Colon (tissue), 2 donors: Measurements from ENCODE around the gene GSC2.

Source experiments
- FAIRE-seq: peaks from 2 replicates; lab custom pipeline; 2012; peaks lifted over from hg19 to GRCh38; lab: Jason Lieb, UNC
- donor health status: control.
- donor health status: control.

The GSC2 gene

DNA sequence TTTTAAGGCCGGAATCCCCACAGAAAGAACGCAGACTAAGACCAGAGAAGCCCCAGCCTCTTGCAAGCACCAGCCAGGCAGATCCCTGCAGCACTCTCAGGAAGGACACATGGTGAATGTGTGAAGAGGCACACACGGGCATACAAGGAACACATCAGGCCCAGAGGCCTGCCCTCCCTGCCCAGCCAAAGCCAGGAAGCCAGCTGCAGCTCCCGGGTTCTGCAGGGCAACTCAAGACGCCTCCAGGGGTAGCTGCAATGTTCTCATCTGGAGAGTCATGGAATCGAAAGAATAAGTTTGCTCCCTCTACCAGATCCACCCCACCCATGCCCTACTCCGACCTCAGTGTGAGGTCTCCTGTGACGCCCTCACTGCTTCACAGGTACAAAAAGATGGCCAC lies 30.1 kb downstream of the GSC2 start:
- no peak for FAIRE-seq

- FAIRE-seq: no peak
These were observed 31.7 kb downstream of the GSC2 start for GRCh38 chr22:19118329-19118880.

DNA sequence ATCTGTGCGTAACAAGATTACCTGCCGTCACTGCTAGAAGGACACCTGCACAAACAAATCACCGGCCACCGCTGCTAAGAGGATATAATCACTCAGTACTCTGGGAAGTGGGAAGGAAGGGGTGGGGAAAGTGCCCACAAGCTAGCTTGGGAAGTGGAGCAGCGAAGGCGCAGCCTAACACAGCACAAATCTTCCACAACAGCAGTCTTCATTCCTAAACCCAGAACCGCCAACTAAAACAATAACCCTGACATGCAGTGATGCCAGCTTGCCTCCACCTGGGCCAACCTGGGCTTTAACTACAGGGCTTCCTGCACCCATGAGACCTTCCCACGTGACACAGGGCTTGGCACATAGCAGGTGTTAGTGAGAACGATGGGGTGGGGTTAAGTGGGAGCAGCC lies 33.0 kb downstream of the GSC2 start:
- no peak for FAIRE-seq

DNA sequence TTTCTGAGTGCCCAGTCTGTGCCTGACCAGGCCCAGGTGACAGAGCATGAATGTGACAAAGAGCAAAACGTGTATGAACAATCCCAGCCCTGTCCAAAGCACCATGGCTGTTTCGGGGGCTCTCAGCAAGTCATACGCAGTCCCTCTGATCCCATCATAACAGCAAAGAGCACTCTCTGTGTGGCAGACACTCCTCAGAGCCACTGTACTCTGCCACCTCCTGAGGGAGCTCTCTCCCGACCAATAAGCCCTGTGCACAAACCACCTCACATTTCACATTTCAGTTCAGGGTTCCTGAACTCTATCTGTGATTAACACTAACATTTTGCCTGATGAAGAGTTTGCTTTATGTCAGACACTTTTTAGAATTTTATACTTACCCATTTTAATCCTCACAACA lies 34.5 kb downstream of the GSC2 start:
- FAIRE-seq: no peak

DNA sequence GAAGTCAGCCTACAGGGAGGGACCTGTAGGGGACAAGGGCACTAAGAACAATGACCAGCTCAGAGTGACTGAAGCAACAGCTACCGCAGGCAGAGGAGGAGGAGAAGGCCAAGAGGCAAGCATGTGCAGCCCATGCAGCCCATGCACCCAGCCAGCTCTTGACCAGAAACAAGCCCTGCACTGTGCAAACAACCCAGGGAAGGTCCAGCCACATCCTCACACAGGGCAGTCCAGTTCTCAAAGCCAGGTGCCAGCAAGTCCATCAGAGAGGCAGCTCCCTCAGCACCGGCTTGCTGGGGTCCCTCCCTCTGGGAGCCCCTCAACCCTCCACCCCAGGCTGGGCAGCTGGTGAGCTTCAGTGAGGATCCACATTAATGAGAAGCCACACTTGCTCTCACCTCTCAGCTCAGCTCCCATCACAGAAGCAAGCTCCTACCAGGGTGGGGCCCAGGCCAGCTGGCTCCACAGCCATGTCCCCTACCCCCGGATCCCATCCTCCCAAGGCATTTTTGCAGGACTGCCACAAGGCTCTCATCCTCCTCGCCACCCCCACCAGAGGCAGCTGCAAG lies 35.0 kb downstream of the GSC2 start:
- FAIRE-seq: no peak

- no peak for FAIRE-seq
These were observed 36.7 kb downstream of the GSC2 start for GRCh38 chr22:19113429-19113828.

DNA sequence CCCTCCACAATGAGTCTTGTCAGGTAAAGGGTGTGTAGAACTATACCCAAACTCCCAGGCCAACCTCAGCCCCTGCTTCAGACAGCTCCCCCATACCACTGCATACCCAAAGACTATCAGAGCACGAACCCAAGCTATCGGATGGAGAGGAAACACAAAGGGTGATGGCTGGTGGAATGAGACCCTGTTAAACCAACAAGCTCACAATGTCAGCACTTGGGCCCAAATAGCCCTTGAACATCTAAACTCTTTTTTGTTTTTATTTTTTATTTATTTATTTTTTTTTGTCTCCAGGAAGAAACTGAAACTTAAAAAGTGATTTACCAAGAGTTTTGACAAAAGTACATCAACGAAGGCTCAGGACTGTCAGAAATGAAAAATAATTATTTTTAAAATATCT lies 38.5 kb downstream of the GSC2 start:
- FAIRE-seq: no peak

GRCh38 chr22:19111140-19111539 lies 39.0 kb downstream of the GSC2 start:
- FAIRE-seq: no peak

DNA sequence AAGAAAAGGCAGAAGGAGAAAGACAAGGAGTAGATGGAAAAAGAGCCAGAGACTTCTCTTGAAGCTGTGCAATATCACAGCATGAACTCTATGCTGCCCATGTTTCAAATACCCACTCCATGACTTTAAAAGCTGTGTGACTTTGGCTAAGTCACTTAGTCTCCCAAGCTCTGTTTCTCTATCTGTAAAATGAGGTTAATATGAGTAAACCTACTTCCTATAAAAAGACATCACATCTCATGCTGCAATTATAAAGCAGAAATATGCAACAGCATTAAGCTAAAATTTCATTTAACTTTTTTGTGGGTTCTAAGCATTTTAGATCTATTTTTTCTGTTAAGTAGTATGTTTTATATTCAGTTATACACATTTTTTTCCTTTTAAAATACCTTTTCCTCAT lies 39.4 kb downstream of the GSC2 start:
- FAIRE-seq: no peak

GRCh38 chr22:19110064-19110458 lies 40.0 kb downstream of the GSC2 start:
- no peak for FAIRE-seq

- no peak for FAIRE-seq
These were observed 40.7 kb downstream of the GSC2 start for GRCh38 chr22:19109198-19110063.

GRCh38 chr22:19108807-19109197 lies 41.3 kb downstream of the GSC2 start:
- FAIRE-seq: no peak

DNA sequence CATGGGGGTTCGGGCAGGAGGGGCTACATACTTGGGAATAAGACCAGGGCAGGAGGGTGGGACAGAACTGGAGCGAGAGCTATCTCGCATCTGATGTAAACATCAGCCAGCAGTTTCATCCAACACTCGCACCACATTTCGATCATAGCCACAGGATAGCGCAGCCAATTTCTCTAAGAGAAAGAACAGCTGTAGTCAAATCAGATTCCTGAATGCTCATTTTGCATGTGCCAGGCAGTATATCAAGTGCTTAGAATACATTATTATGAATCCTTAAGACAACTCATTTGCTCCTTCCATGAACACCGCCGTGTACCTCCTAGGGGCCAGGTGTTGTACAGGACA lies 42.4 kb downstream of the GSC2 start:
- no peak for FAIRE-seq

GRCh38 chr22:19106886-19107729 lies 43.0 kb downstream of the GSC2 start:
- FAIRE-seq: no peak

- FAIRE-seq: no peak
These were observed 44.0 kb downstream of the GSC2 start for GRCh38 chr22:19105867-19106802.

- FAIRE-seq: no peak
These were observed 44.6 kb downstream of the GSC2 start for GRCh38 chr22:19105456-19105855.

DNA sequence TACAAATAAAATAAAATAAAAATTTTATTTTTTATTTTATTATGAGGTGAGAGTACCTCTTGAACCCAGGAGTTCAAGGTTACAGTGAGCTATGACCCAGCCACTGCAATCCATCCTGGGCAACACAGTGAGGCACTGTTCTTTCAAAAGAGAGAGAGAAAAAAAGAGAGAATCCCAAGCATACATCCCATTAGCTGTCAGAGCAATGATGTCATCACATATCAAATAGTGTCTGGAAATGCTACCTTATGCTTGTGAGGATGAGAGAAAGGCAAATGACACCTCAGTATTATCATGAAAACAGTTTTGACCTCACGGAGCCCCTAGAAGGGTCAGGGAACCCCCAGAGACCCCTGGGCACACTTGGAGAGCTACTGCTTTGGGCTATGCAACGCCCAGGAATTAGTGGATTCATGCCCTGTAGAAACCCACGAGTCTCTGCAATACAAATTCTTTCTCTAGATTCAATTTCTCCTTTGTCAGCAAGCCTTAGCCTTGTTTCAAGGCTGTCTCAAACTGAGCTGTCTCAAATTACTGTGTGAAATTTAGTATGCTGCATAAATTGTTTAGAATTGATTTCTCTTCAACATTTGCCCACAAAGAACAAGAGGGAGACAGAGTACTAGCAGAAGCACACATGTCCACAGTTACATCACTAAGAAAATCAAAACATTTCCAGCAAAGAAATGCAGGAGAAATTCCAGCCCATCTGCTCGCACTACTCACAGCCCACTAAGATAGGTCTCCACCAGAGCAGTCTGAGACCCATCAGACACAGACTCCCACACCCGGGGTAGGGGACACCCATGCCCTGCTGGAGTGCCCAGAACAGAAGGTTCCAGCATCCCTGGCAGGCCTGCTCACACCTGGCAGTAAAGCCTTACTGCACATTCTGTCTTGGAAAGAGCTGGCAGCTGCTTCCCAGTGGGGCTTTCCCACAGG lies 45.9 kb downstream of the GSC2 start:
- FAIRE-seq: no peak

DNA sequence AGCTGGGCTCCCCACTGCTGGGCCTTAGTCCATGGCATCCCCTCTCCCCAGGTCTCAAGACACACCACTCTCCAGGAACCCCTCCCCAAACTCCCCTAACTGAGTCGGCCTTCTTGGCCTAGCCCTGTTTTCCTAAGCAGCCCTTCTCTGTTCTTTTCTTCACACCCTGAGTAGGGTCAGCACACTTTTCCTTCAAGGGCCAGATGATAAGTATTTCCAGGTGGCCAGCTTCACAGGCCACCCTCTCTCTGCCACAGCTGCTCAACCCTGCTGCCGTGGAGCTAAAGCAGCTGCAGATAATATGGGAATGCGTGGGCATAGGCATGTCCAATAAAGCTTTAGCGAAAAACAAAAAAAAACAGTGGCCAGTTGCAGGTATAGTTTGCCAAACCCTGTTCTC lies 51.9 kb downstream of the GSC2 start:
- FAIRE-seq: no peak

GRCh38 chr22:19097518-19097917 lies 52.6 kb downstream of the GSC2 start:
- FAIRE-seq: no peak
